KMS-11 (cell line): Measurements from ENCODE around the gene VPS25.

Experiments used
- H2AFZ ChIP-seq: fragments of 200-600 bp; sonication (generic); 2 replicates; pipeline ENCODE4 v1.6.1; 2016; ENCODE audit warnings: antibody characterized with exemption, mixed run types, low read depth
- H3K27ac ChIP-seq: fragments of 200-600 bp; sonication (generic); 2 replicates; pipeline ENCODE4 v1.6.1; 2016; ENCODE audit warnings: mild to moderate bottlenecking, mixed run types
- H3K27me3 ChIP-seq: fragments of 200-600 bp; sonication (generic); 2 replicates; pipeline ENCODE4 v1.6.1; 2017; ENCODE audit warnings: mild to moderate bottlenecking, low read depth, mixed run types, moderate library complexity; ENCODE audit not compliant: insufficient read depth
- H3K36me3 ChIP-seq: fragments of 200-600 bp; sonication (generic); 2 replicates; pipeline ENCODE4 v1.6.1; 2017; ENCODE audit warnings: mild to moderate bottlenecking, mixed run types; ENCODE audit not compliant: insufficient read depth
- H3K4me1 ChIP-seq: fragments of 200-600 bp; sonication (generic); 2 replicates; pipeline ENCODE4 v1.6.1; 2016; ENCODE audit warnings: mild to moderate bottlenecking, low read depth, mixed run types; ENCODE audit not compliant: poor library complexity, severe bottlenecking
- H3K4me2 ChIP-seq: fragments of 200-600 bp; sonication (generic); 2 replicates; pipeline ENCODE4 v1.7.0; 2016; ENCODE audit warnings: mild to moderate bottlenecking, mixed run types
- H3K4me3 ChIP-seq: fragments of 200-600 bp; sonication (generic); IDR thresholded peaks from 2 replicates; pipeline ENCODE4 v1.6.1; 2017; ENCODE audit warnings: low read depth, low read length, mixed read lengths; ENCODE audit not compliant: insufficient read depth
- H3K79me2 ChIP-seq: fragments of 200-600 bp; sonication (generic); 2 replicates; pipeline ENCODE4 v1.6.1; 2016; ENCODE audit warnings: low read depth, mixed run types; ENCODE audit not compliant: insufficient read depth
- H3K9ac ChIP-seq: fragments of 200-600 bp; sonication (generic); 2 replicates; pipeline ENCODE4 v1.6.1; 2016; ENCODE audit warnings: mild to moderate bottlenecking, mixed run types
- H4K20me1 ChIP-seq: fragments of 200-600 bp; sonication (generic); 2 replicates; pipeline ENCODE4 v1.6.1; 2016; ENCODE audit warnings: mild to moderate bottlenecking, mixed run types; ENCODE audit not compliant: insufficient read depth
- CTCF ChIP-seq: fragments of 200-600 bp; sonication (generic); conservative IDR thresholded peaks from 2 replicates; pipeline ENCODE4 v1.6.1; 2017; ENCODE audit warnings: low read depth, mild to moderate bottlenecking, antibody characterized with exemption, low read length, moderate library complexity, mixed read lengths

The VPS25 gene

DNA sequence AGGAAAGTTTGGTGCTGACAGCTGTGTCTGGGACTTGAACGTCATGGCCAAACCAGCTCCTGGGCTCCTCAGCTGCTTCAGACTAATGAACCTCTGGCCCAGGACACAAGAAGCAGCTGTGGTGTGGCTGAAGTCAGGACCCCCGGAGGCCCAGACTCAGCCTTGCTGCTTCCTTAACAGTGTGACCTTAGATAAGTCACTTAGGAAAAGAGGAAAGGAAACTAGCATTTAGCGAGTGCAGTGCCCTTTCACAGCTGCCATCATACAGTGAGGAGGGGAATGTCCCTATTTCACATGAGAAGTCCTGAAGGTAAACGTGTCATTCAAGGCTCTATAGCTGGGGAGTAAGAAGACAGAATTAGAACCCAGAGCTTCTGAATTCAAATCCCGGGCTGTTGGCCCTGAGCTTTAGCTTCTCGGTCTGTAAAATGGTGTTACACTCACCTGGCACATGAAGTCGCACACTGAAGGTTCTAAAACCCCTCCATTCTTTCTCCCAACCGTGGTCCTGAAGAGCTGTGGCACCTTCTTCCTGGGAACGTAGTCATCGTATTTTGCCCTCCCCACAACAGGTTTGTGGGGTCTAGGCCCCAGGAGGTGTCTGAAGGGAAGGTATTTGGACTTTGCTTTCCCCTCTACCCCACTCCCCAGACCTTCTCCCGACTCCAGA, 13.1 kb upstream of the VPS25 start:
- no peak for TF ChIP-seq CTCF
- Histone ChIP-seq H3K27me3 (no peaks in the 10 kb centered on the region; the same call in 1 of the 2 replicates), H3K9ac (no peak overlapping the region), H3K79me2 (no peaks in the 10 kb centered on the region), H4K20me1 (no peaks in the 10 kb centered on the region), H3K4me2 (no peak overlapping the region), H3K27ac (no peak overlapping the region), H3K36me3 (no peaks in the 10 kb centered on the region), H2AFZ (no peak overlapping the region), H3K4me1 (peaks cover 24% of the 10 kb centered on the region), H3K4me3 (no peak overlapping the region)

DNA sequence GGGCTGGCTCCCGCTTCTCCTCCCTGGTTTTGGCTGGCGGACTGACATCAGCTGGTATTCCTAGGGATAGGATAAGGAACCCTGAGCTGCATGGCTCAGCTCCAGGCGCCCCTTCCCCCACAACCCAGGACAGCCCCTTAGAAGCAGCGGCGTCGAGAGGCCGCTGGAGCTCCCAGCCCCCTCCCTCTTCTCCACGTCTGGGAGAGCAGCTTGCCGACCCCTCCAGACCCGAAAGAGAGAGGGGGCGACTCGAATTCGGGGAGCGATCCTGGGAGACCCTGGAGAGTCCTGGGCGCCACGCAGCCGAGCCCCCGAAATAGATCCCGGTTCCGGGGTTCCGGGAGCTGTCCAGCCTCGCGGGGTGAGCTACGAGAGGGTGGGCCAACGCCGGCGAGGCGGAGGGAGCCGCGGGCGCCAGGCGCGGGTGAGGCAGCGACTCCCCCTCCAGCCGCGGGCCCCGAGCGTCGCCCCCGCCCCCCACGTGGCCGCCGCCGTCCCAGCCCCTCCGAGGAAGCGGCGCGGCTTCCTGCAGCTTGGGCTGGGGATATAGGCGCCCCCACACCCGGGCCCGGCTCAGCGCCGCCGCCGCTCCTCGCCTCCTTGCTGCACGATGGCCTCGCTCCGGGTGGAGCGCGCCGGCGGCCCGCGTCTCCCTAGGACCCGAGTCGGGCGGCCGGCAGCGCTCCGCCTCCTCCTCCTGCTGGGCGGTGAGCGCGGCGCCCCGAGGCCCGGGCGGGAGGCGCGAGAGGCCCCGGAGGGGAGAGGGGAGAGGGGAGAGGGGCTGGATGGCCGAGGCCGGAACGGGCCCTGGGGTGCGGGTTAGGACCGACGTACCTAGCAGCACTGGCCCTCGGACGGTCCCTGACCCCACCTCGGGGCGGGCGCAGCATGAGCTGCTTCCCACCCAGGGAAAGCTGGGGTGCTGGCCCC, 12.3 kb upstream of the VPS25 start, which contains the start of gene RAMP2:
Gene RAMP2 (plus strand): TSS at position 576 of the 930 bp plus-strand sequence. CDS start 35 bp downstream, at position 611.
- Histone ChIP-seq H3K4me1 (peaks cover 24% of the 10 kb centered on the region), H3K4me3 (no peak within 1 kb of the TSS), H3K36me3 (no peaks in the 10 kb centered on the region), H3K79me2 (no peaks in the 10 kb centered on the region), H3K4me2 (no peak within 1 kb of the TSS), H4K20me1 (no peaks in the 10 kb centered on the region), H3K27me3 (no peaks in the 10 kb centered on the region; the same call in 1 of the 2 replicates), H2AFZ (no peak within 1 kb of the TSS), H3K27ac (no peak within 1 kb of the TSS), H3K9ac (no peak within 1 kb of the TSS)
- no peak for TF ChIP-seq CTCF

- H3K27ac ChIP-seq = no peak overlapping the region
- peaks cover 24% of the 10 kb centered on the region for H3K4me1 ChIP-seq
- H4K20me1 ChIP-seq = no peaks in the 10 kb centered on the region
- no peaks in the 10 kb centered on the region; the same call in 1 of the 2 replicates for H3K27me3 ChIP-seq
- H3K79me2 ChIP-seq = no peaks in the 10 kb centered on the region
- H3K4me2 ChIP-seq = no peak overlapping the region
- H3K9ac ChIP-seq = no peak overlapping the region
- H3K36me3 ChIP-seq = no peaks in the 10 kb centered on the region
- H2AFZ ChIP-seq = no peak overlapping the region
- TF ChIP-seq CTCF = no peak
- H3K4me3 ChIP-seq = no peak overlapping the region
Measured at GRCh38 chr17:42761638-42762037, 11.6 kb upstream of the VPS25 start.

GRCh38 chr17:42766124-42766523, 7.1 kb upstream of the VPS25 start:
- peaks cover 15% of the 10 kb centered on the region for H3K4me1 ChIP-seq
- no peaks in the 10 kb centered on the region for H3K79me2 ChIP-seq
- H3K36me3 ChIP-seq = no peaks in the 10 kb centered on the region
- no peak overlapping the region for H3K9ac ChIP-seq
- no peaks in the 10 kb centered on the region for H4K20me1 ChIP-seq
- no peak for TF ChIP-seq CTCF
- H3K27me3 ChIP-seq = no peaks in the 10 kb centered on the region
- no peak overlapping the region for H2AFZ ChIP-seq
- H3K4me2 ChIP-seq = no peak overlapping the region
- H3K27ac ChIP-seq = no peak overlapping the region
- H3K4me3 ChIP-seq = no peak overlapping the region
